Esophagus (tissue), 2 donors: Measurements from ENCODE around the gene TSPYL6. TPM values are rescaled to one million over a fixed set of nuclear protein-coding genes. Genes with fewer than 3 reads are reported as not detected.

Experiments used
- H3K27ac ChIP-seq, 2 donors: one replicate each; pipeline ENCODE4 v1.5.1; 2013; ENCODE audit warnings: low read depth in 2 of 2, mild to moderate bottlenecking in 2 of 2, inconsistent platforms in 1 of 2, low read length in 1 of 2, moderate library complexity in 1 of 2
- H3K27me3 ChIP-seq, 2 donors: one replicate each; pipeline ENCODE4 v1.6.1; 2013; ENCODE audit warnings: low read length in 2 of 2, control low read depth in 1 of 2, mild to moderate bottlenecking in 1 of 2; ENCODE audit not compliant: insufficient read depth in 2 of 2, control insufficient read depth in 1 of 2
- H3K36me3 ChIP-seq, 2 donors: one replicate each; pipeline ENCODE4 v1.6.1; 2013; ENCODE audit warnings: low read length in 1 of 2; ENCODE audit not compliant: control insufficient read depth in 2 of 2, insufficient read depth in 2 of 2
- H3K4me1 ChIP-seq, 2 donors: one replicate each; pipeline ENCODE4 v1.6.1; 2013; ENCODE audit warnings: low read length in 1 of 2; ENCODE audit not compliant: control insufficient read depth in 2 of 2, insufficient read depth in 2 of 2
- H3K4me3 ChIP-seq, 2 donors: one replicate each; pipeline ENCODE4 v1.5.1; 2013; ENCODE audit warnings: low read length in 2 of 2, mild to moderate bottlenecking in 2 of 2, low read depth in 1 of 2, moderate library complexity in 1 of 2
- H3K9me3 ChIP-seq, 2 donors: one replicate each; pipeline ENCODE4 v1.6.1; 2013; ENCODE audit warnings: mild to moderate bottlenecking in 2 of 2, low read depth in 1 of 2, low read length in 1 of 2, moderate library complexity in 1 of 2; ENCODE audit not compliant: control insufficient read depth in 2 of 2, insufficient read depth in 1 of 2
- WGBS, 2 donors: extraction: QIAGEN DNeasy Blood & Tissue Kit; methylation state at CpG; one replicate each; pipeline ENCODE4 v1.1.7; 2013; 5-methylcytosine and 5-hydroxymethylcytosine counted together
- polyA plus RNA-seq, 2 donors: library from polyadenylated mRNA; stranded (reverse); fragments of 200-250 nt; gene quantifications; one replicate each; pipeline ENCODE4 v1.2.3, GENCODE V29; 2013
- donor health status: healthy with polysubstance abuse.
- donor health status: Bipolar disorder and iron deficiency.

The TSPYL6 gene
- polyA plus RNA-seq, 2 donors: 0.02 TPM; not detected in 1

- 97 to 98% methylated on average over 2 of the region's 2 CpGs for WGBS, 2 donors
Observed at GRCh38 chr2:54260241-54260595, 4.2 kb upstream of the TSPYL6 start.

GRCh38 chr2:54259413-54260240 lies 3.6 kb upstream of the TSPYL6 start:
- Histone ChIP-seq H3K4me3 (no peak overlapping the region), H3K4me1 (no peaks in the 10 kb centered on the region), H3K27me3 (no peaks in the 10 kb centered on the region), H3K27ac (no peak overlapping the region), H3K36me3 (no peaks in the 10 kb centered on the region), H3K9me3 (no peaks in the 10 kb centered on the region)
- WGBS, 2 donors: 88 to 89% methylated on average over 6 of the region's 6 CpGs

More at GRCh38 chr2:54260241-54260595, 4.2 kb upstream of the TSPYL6 start:
- H3K9me3 ChIP-seq: no peaks in the 10 kb centered on the region
- H3K4me1 ChIP-seq: no peaks in the 10 kb centered on the region
- H3K4me3 ChIP-seq: no peak overlapping the region
- H3K27ac ChIP-seq: no peak overlapping the region
- H3K36me3 ChIP-seq: no peaks in the 10 kb centered on the region
- H3K27me3 ChIP-seq: no peaks in the 10 kb centered on the region

GRCh38 chr2:54258166-54258565 lies 2.1 kb upstream of the TSPYL6 start:
- H3K4me3 ChIP-seq: no peak overlapping the region
- no peaks in the 10 kb centered on the region for H3K9me3 ChIP-seq
- no peak overlapping the region for H3K27ac ChIP-seq
- 73 to 82% methylated on average over 2 of the region's 2 CpGs for WGBS, 2 donors
- no peaks in the 10 kb centered on the region for H3K36me3 ChIP-seq
- no peaks in the 10 kb centered on the region for H3K4me1 ChIP-seq
- H3K27me3 ChIP-seq: no peaks in the 10 kb centered on the region

GRCh38 chr2:54255230-54256090 lies 569 bp downstream of the TSPYL6 start:
- Histone ChIP-seq H3K4me1 (no peaks in the 10 kb centered on the region), H3K36me3 (no peaks in the 10 kb centered on the region), H3K9me3 (no peaks in the 10 kb centered on the region), H3K4me3 (no peak overlapping the region), H3K27ac (no peak overlapping the region), H3K27me3 (no peaks in the 10 kb centered on the region)
- 92 to 93% methylated on average over 37 of the region's 37 CpGs for WGBS, 2 donors

GRCh38 chr2:54254180-54254579 lies 1.8 kb downstream of the TSPYL6 start:
- Histone ChIP-seq H3K4me1 (no peaks in the 10 kb centered on the region), H3K36me3 (no peaks in the 10 kb centered on the region), H3K4me3 (no peak overlapping the region), H3K27me3 (no peaks in the 10 kb centered on the region), H3K9me3 (no peaks in the 10 kb centered on the region), H3K27ac (no peak overlapping the region)

GRCh38 chr2:54249629-54250028 lies 6.4 kb downstream of the TSPYL6 start:
- Histone ChIP-seq H3K36me3 (no peaks in the 10 kb centered on the region), H3K27ac (no peak overlapping the region), H3K9me3 (no peaks in the 10 kb centered on the region), H3K27me3 (no peaks in the 10 kb centered on the region), H3K4me3 (no peak overlapping the region), H3K4me1 (no peaks in the 10 kb centered on the region)

GRCh38 chr2:54247115-54247514 lies 8.9 kb downstream of the TSPYL6 start:
- H3K4me3 ChIP-seq: no peak overlapping the region
- WGBS, 2 donors: 58 to 62% methylated on average over 1 of the region's 1 CpG

GRCh38 chr2:54240515-54241469 lies 15.2 kb downstream of the TSPYL6 start:
- Histone ChIP-seq H3K27me3 (no peaks in the 10 kb centered on the region), H3K27ac (no peak overlapping the region), H3K9me3 (no peaks in the 10 kb centered on the region), H3K4me1 (no peaks in the 10 kb centered on the region), H3K4me3 (no peak overlapping the region), H3K36me3 (no peaks in the 10 kb centered on the region)
- WGBS, 2 donors: 59 to 66% methylated on average over 5 of the region's 5 CpGs

More at GRCh38 chr2:54247115-54247514, 8.9 kb downstream of the TSPYL6 start:
- Histone ChIP-seq H3K27me3 (no peaks in the 10 kb centered on the region), H3K9me3 (no peaks in the 10 kb centered on the region), H3K4me1 (no peaks in the 10 kb centered on the region), H3K27ac (no peak overlapping the region), H3K36me3 (no peaks in the 10 kb centered on the region)

GRCh38 chr2:54239427-54239826 lies 16.6 kb downstream of the TSPYL6 start:
- Histone ChIP-seq H3K4me1 (no peaks in the 10 kb centered on the region), H3K4me3 (no peak overlapping the region), H3K27me3 (no peaks in the 10 kb centered on the region), H3K36me3 (no peaks in the 10 kb centered on the region), H3K9me3 (no peaks in the 10 kb centered on the region), H3K27ac (no peak overlapping the region)
- WGBS, 2 donors: 87 to 90% methylated on average over 1 of the region's 1 CpG
